SK-N-SH treated with all-trans-retinoic acid at 6 μM for 48 hours (cell line): ENCODE data around the gene MRPL52.
A peak's percentile ranks its signal among the peaks of the same experiment; 100 is the strongest.

Experiments used
- ATAC-seq: fragments of 200-7000 bp; cut with Tn5 transposase; 3 replicates; pipeline ENCODE4 v1.9.1; 2020; ENCODE audit warnings: mild to moderate bottlenecking, moderate library complexity
- ARNTL ChIP-seq: fragments of 450-650 bp; formaldehyde crosslinking; IDR thresholded peaks from 2 replicates; pipeline ENCODE4 v1.5.0; 2020; ENCODE audit warnings: low read depth, mild to moderate bottlenecking, moderate library complexity, borderline replicate concordance
- BACH2 ChIP-seq: fragments of 250-450 bp; sonication (Bioruptor Pico); IDR thresholded peaks from 2 replicates; pipeline ENCODE4 v1.9.0; 2021; ENCODE audit warnings: mild to moderate bottlenecking, borderline replicate concordance
- CSDC2 ChIP-seq: fragments of 250-450 bp; sonication (Bioruptor Pico); IDR thresholded peaks from 2 replicates; pipeline ENCODE4 v1.5.0; 2020; ENCODE audit warnings: mild to moderate bottlenecking, moderate library complexity
- GLIS3 ChIP-seq: fragments of 250-450 bp; sonication (Bioruptor Pico); IDR thresholded peaks from 2 replicates; pipeline ENCODE4 v1.5.0; 2020; ENCODE audit warnings: mild to moderate bottlenecking, moderate library complexity
- OSR1 ChIP-seq: fragments of 250-450 bp; sonication (Bioruptor Pico); IDR thresholded peaks from 2 replicates; pipeline ENCODE4 v1.8.0; 2022; ENCODE audit warnings: moderate library complexity, mild to moderate bottlenecking, inconsistent platforms
- RARB ChIP-seq: fragments of 250-450 bp; sonication (Bioruptor Pico); IDR thresholded peaks from 2 replicates; pipeline ENCODE4 v1.8.0; 2021; ENCODE audit warnings: mild to moderate bottlenecking, moderate library complexity
- SNAI2 ChIP-seq: fragments of 250-450 bp; sonication (Bioruptor Pico); IDR thresholded peaks from 2 replicates; pipeline ENCODE4 v1.5.0; 2020; ENCODE audit warnings: mild to moderate bottlenecking, moderate library complexity
- TCF4 ChIP-seq: fragments of 250-450 bp; sonication (Bioruptor Pico); IDR thresholded peaks from 2 replicates; pipeline ENCODE4 v1.8.0; 2021; ENCODE audit warnings: mild to moderate bottlenecking, moderate library complexity, borderline replicate concordance
- TOX ChIP-seq: fragments of 250-450 bp; sonication (Bioruptor Pico); IDR thresholded peaks from 2 replicates; pipeline ENCODE4 v1.8.0; 2021; ENCODE audit warnings: mild to moderate bottlenecking, moderate library complexity, borderline replicate concordance
- TSHZ2 ChIP-seq: fragments of 250-450 bp; sonication (Bioruptor Pico); IDR thresholded peaks from 2 replicates; pipeline ENCODE4 v1.5.0; 2020; ENCODE audit warnings: mild to moderate bottlenecking, moderate library complexity
- ZC3H10 ChIP-seq: fragments of 250-450 bp; sonication (Bioruptor Pico); IDR thresholded peaks from 2 replicates; pipeline ENCODE4 v1.5.1; 2021; ENCODE audit warnings: mild to moderate bottlenecking, moderate library complexity
- ZFP3 ChIP-seq: fragments of 250-450 bp; sonication (Bioruptor Pico); IDR thresholded peaks from 2 replicates; pipeline ENCODE4 v1.5.0; 2020; ENCODE audit warnings: mild to moderate bottlenecking, moderate library complexity
- ZFP30 ChIP-seq: fragments of 450-650 bp; formaldehyde crosslinking; IDR thresholded peaks from 2 replicates; pipeline ENCODE4 v1.5.0; 2022; ENCODE audit warnings: mild to moderate bottlenecking, moderate library complexity
- ZNF565 ChIP-seq: fragments of 450-650 bp; formaldehyde crosslinking; conservative IDR thresholded peaks from 2 replicates; pipeline ENCODE4 v1.5.0; 2020; ENCODE audit warnings: low read depth, mild to moderate bottlenecking, moderate library complexity
- ZNF70 ChIP-seq: fragments of 450-650 bp; formaldehyde crosslinking; IDR thresholded peaks from 2 replicates; pipeline ENCODE4 v1.5.0; 2020; ENCODE audit warnings: mild to moderate bottlenecking, moderate library complexity
- ZNF8 ChIP-seq: fragments of 450-650 bp; formaldehyde crosslinking; IDR thresholded peaks from 2 replicates; pipeline ENCODE4 v1.5.0; 2020; ENCODE audit warnings: mild to moderate bottlenecking, moderate library complexity
- TF ChIP-seq, protein P1 (sequence below): fragments of 250-450 bp; sonication (Bioruptor Pico); IDR thresholded peaks from 2 replicates; pipeline ENCODE4 v1.8.0; 2020; ENCODE audit warnings: mild to moderate bottlenecking, moderate library complexity, borderline replicate concordance
- TF ChIP-seq, protein P2 (sequence below): fragments of 250-450 bp; sonication (Bioruptor Pico); IDR thresholded peaks from 2 replicates; pipeline ENCODE4 v1.5.1; 2021; ENCODE audit warnings: mild to moderate bottlenecking, moderate library complexity
- TF ChIP-seq, protein P3 (sequence below): fragments of 250-450 bp; sonication (Bioruptor Pico); IDR thresholded peaks from 2 replicates; pipeline ENCODE4 v1.5.1; 2020; ENCODE audit warnings: low read depth, mild to moderate bottlenecking, moderate library complexity

MRPL52 gene

GRCh38 chr14:22847661-22848341 is 18.1 kb downstream of the MRPL52 start:
- peak; percentile 10 for ATAC-seq
- no peak for TF ChIP-seq SNAI2 (CRISPR knock-in tag)
- no peak for TF ChIP-seq TSHZ2 (CRISPR knock-in tag)
- no peak for TF ChIP-seq ZNF8
- no peak for TF ChIP-seq CSDC2
- TF ChIP-seq, protein P1, sequence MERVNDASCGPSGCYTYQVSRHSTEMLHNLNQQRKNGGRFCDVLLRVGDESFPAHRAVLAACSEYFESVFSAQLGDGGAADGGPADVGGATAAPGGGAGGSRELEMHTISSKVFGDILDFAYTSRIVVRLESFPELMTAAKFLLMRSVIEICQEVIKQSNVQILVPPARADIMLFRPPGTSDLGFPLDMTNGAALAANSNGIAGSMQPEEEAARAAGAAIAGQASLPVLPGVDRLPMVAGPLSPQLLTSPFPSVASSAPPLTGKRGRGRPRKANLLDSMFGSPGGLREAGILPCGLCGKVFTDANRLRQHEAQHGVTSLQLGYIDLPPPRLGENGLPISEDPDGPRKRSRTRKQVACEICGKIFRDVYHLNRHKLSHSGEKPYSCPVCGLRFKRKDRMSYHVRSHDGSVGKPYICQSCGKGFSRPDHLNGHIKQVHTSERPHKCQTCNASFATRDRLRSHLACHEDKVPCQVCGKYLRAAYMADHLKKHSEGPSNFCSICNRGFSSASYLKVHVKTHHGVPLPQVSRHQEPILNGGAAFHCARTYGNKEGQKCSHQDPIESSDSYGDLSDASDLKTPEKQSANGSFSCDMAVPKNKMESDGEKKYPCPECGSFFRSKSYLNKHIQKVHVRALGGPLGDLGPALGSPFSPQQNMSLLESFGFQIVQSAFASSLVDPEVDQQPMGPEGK (CRISPR knock-in tag): no peak
- TF ChIP-seq, protein P2, sequence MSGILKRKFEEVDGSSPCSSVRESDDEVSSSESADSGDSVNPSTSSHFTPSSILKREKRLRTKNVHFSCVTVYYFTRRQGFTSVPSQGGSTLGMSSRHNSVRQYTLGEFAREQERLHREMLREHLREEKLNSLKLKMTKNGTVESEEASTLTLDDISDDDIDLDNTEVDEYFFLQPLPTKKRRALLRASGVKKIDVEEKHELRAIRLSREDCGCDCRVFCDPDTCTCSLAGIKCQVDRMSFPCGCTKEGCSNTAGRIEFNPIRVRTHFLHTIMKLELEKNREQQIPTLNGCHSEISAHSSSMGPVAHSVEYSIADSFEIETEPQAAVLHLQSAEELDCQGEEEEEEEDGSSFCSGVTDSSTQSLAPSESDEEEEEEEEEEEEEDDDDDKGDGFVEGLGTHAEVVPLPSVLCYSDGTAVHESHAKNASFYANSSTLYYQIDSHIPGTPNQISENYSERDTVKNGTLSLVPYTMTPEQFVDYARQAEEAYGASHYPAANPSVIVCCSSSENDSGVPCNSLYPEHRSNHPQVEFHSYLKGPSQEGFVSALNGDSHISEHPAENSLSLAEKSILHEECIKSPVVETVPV: no peak
- TF ChIP-seq ZNF70 (CRISPR knock-in tag): no peak
- no peak for TF ChIP-seq ZC3H10
- TF ChIP-seq RARB (CRISPR knock-in tag): no peak

- TF ChIP-seq, protein P2: no peak
- TF ChIP-seq ZNF70 (CRISPR knock-in tag) (no peak), BACH2 (CRISPR knock-in tag) (no peak)
- peak; percentile 57 for ATAC-seq
These were observed 18.9 kb downstream of the MRPL52 start for GRCh38 chr14:22848351-22849164.

DNA sequence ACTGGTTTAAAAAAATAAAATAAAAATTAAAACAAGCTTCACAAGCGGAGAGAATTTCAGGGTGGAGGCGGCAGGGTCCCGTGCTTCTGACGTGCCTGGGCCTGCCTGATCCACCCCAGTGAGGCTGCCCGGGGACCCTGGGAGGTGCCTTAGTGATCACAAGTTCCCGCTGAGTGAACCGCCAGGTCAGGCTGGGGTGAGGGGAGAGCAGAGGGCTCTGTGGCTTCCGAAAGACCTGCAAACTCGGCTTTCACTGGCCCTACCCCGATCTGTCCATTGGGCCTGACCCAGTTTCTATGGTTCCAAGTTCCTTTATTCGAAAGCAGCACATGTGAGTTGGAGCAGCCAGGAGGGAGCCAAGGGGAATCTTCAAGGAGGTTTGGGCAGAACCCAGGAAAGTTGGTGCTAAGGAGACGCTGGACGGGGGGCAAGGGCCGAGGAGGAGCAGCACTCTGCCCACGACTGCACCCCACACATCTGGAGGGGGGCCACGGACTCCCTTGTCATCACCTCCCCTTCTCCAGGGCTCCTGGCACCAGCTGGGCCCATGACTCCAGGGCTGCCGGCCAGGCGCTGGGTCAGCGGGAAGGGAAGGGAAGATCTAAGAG is 19.6 kb downstream of the MRPL52 start:
- no peak for ATAC-seq
- TF ChIP-seq CSDC2 (no peak), ZNF8 (no peak), TOX (CRISPR knock-in tag) (no peak), ARNTL (no peak), ZFP3 (CRISPR knock-in tag) (no peak), ZNF565 (no peak), GLIS3 (CRISPR knock-in tag) (no peak), TCF4 (no peak), BACH2 (CRISPR knock-in tag) (no peak), OSR1 (CRISPR knock-in tag) (no peak), ZC3H10 (no peak), TSHZ2 (CRISPR knock-in tag) (no peak), ZFP30 (no peak)
- TF ChIP-seq, protein P3, sequence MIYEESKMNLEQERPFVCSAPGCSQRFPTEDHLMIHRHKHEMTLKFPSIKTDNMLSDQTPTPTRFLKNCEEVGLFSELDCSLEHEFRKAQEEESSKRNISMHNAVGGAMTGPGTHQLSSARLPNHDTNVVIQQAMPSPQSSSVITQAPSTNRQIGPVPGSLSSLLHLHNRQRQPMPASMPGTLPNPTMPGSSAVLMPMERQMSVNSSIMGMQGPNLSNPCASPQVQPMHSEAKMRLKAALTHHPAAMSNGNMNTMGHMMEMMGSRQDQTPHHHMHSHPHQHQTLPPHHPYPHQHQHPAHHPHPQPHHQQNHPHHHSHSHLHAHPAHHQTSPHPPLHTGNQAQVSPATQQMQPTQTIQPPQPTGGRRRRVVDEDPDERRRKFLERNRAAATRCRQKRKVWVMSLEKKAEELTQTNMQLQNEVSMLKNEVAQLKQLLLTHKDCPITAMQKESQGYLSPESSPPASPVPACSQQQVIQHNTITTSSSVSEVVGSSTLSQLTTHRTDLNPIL (CRISPR knock-in tag): no peak
- TF ChIP-seq, protein P2: no peak
- TF ChIP-seq, protein P1 (CRISPR knock-in tag): no peak
